ENCODE data around the gene SPCS2.
"Not testable (repeated sequence)": the region's sequence is repeated elsewhere in the genome, so short reads cannot be mapped to it uniquely, and the experiment has no call there.

Gene SPCS2

DNA sequence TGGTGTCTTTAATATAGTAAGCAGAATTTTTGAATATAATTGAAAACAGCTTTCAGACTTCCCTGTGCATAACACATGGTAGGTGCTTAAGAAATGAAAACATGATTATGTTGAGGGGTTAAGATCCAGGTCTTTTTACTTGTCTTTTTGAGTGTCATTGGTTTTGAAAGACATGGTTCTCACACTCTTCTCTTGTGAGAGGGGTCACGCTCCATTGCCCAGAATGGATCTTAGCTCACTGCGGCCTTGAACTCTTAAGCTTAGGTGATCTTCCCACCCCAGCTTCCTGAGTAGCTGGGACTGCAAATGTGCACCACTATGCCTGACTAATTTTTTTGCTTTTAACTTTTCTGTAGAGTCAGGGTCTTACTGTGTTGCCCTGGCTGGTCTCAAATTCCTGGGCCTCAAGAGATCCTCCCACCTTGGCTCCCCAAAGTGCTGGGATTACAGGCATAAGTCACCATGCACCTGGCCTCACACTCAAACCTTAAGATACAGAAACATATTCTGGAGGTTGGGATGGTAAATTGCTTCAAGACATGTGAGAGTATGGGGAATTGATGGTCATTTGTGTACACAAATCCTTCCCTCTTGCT, 1.4 kb downstream of the SPCS2 start:
- DNase-seq (ENCODE audit: low read depth), result no peak

DNA sequence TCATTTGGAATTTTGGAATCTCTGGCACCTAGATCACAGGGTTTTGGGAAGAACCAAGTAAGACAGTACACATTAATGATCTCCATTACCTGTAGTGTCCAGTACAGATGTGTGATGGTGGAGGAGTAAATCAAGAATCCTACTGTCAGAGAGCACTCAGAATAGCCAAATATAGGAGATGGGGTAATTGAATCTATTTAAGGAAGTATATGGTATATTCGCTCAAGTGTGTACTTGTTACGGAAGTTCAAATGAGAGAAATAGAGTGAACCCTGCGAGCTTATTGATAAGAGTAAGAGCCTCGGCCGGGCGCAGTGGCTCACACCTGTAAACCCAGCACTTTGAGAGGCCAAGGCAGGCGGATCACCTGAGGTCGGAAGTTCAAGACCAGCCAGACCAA, 2.2 kb downstream of the SPCS2 start:
- no peak for DNase-seq (ENCODE audit: low read depth)

DNA sequence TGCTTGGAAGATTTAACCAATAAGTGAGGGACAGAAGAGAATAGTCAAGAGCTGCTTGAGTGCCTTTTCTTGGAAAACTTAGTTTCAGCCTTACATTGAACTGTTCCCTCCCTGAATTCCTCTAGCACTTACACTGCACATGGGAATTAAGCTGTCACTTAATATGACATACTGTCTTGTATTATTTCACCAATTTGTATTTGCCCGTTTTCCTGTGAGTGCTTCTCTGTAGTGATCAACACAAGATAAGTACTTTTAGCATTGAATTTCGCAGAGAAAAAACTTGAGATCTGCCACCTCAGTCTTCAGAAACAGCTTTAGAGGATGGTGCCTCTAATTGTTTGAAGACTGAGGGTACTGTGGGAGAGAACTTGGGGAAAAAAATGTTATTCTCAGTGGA, 3.7 kb downstream of the SPCS2 start:
- DNase-seq (ENCODE audit: low read depth), result no peak

DNA sequence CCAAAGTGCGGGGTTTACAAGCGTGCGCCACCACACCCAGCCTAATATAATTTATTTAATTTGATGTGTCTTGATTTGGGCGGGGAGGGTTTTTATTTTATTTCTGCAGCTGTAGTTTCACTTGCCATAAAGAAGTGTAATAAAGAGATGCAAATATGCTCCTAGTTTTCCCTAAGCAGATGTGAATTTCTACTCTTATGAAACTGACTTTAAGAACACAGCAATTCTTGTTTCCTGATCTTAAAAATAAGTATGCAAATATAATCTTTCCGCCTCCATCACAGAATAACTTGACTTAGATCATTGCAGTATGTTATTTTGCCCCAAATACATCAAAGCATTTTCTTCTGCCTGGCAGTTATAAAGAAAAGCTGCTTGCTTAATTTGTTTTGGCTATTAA, 4.4 kb downstream of the SPCS2 start:
- no peak for DNase-seq (ENCODE audit: low read depth)

DNA sequence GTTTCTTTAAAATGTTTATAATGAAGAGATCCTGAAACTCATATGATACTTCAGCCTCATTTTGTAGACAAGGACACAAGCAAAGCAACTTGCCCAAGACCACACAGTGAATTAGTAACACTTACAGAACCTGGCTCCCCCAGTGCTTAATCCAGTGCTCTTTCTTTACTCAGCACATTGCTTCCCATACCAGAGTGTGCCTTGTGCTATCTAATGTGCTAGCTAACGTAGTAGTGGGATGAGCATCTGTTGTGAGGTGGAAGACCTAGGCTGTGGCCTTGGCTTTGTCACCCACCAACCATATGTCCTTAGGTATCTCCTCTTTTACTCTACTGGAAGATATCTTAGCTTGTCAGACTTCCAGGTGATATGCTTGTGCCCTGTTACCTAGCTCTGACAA, 5.1 kb downstream of the SPCS2 start:
- DNase-seq (ENCODE audit: low read depth), result no peak

DNA sequence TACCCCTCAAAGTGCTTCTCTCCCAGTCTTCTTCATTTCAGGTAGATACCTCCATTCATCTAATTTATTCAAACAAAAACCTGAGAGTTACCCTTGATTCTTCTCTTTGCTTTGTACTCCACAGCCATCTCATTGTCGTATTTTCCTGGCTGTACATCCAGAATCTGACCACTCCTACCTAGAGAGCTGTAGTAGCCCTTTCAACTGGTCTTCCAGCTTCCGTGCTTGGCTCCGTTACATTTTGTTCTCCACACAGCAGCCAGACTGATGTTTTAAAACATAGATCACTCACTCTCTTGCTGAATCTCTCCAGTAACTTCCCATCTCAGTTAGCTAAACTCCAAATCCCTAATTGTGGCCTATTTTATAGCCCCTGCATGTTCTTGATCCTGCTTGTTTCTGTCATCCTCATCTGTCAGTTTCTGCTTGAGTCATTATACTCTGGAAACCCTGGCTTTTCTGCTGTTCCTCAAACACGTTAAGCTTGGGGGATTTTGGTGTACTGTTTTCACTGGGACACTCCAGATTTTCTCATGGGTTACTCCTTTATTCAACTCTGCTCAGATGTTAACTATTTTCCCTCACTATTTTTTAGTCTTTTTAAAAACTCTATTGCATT, 7.4 kb downstream of the SPCS2 start:
- DNase-seq (ENCODE audit: low read depth), result no peak

DNA sequence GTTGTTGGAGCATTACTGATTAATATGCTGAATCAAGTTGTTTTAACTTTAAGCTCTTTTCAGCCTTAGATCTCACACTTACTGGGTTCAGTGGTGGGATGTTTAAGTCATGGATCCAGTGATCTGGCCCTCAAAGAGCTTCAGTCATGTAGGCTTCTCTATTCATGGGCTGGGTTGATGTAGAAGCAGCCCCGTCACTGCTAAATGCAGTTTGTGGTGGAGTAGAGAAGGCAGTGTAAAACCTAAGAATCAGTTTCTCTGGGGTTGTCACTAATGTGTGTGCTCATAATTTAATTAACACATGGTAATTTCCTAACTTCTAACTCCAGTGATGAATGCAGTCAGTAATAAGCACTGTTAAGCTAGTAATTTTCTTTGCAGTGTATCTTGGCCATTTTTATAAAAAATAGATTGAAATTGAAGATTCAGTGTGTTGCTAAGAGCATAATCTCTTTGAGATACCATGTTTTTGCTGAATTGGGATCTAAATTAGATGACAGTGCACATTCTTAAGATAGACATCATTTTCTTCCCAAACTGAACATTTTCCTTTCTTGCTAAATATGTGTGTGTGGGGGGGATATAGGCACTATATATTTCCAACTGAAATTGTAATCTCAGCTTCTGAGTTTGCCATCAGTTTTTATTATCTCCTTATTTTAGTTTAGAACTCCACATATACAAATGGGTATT, 9.0 kb downstream of the SPCS2 start:
- no peak for DNase-seq (ENCODE audit: low read depth)

DNA sequence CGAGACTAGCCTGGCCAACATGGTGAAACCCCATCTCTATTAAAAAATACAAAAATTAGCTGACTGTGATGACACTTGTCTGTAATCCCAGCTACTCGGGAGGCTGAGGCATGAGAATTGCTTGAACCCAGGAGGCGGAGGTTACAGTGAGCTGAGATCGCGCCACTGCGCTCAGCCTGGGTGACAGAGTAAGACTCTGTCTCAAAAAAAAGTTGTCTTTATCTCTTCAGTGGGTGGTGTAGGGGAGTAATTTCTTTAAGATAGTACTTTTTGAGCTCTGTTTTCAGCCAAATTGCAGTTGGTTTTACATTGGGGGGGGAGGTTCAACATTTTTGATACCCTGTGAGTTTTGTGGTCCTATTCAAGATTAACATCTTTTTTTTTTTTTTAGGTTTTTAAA, 11.1 kb downstream of the SPCS2 start:
- not testable (repeated sequence) for DNase-seq (ENCODE audit: low read depth)

DNA sequence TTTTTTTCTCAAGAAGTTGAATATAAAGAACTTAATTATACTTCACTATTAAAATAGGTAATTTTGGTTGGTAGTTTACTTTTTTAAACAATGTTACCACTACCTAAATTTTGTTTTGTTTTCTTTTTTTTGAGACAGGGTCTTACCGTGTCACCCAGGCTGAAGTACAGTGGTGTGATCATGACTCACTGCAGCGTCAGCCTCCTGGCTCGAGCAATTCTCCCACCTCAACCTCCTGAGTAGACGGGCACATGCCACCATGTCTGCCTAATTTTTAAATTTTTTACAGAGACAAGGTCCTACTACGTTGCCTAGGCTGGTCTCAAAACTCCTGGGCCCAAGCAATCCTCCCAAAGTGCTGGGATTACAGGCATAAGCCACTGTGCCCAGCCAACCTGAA, 17.6 kb downstream of the SPCS2 start:
- no peak for DNase-seq (ENCODE audit: low read depth)

DNA sequence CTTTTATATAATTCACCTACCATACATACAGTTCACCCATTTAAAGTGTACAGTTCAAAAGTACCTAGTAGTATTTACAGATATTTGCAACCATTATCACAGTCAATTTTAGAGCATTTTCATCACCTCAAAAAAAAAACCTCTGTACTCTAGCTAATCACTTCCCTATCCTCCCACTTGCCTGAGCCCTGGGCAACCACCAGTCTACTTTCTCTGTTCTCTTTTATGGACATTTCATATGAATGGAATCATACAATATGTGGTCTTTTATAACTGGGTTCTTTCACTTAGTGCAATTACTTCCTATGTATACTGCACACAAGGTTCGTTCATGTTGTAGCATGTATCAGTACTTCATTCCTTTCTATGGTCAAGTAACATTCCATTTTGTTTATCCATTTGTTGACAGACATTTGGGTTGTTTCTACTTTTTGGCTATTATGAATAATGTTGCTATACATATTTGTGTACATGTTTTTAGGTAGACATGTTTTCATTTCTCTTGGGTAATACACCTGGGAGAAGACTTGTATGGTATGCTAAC, 21.9 kb downstream of the SPCS2 start:
- no peak for DNase-seq (ENCODE audit: low read depth)

DNA sequence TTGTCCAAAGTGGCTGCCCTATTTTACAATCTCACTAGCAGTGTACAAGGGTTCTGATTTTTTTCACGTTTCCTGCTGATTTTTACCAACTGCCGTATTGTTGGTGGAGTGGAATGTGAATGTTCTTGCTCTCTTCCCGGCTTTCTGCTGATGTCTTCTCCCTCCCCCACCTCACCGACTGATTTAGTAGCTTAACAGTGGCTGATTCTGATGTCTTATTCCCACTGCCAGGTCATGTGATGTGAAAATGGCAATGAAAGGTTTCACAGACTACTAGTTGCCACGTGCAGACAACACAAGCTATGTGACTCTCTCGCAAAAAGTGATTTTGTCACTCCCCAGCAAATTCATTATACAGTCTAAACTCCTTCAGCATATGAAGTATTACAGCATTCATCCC, 22.4 kb downstream of the SPCS2 start:
- no peak for DNase-seq (ENCODE audit: low read depth)

DNA sequence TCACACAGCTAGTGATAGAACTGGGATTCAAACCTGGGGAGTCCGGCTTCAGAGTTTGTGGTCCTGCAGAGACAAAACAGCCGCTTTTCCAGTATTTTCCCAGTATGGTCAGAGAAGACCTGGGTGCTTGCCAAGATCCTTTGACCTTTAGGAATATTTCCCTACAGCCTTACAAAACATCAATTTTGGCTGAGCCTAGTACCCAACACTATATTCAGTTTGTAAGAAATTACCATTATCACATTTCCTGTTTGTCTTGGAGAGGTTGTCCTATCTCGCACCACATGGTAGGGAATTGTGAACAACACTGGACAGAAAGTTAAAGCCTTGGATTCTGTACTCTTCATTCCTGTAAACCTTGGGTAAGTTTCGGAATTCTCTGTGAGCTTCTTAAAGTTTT, 29.0 kb downstream of the SPCS2 start:
- no peak for DNase-seq (ENCODE audit: low read depth)

DNA sequence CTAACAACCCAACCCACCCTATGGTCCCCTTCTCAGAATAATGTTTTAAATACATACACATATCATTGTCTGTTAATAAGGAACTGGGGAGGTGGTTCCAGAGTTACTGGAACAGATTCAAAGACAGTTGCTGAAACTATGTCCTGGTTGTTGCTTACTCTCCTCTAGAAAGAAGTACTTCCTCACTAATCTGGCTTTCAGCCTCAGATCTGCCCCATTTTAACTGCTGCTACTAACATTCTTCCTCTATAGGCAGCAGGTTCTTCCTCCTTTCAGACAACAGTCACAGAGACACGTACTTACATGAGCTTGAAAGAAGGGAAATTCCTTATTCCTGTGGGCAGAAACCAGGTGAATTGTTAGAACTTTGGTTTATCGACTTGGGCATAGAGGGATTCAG, 31.6 kb downstream of the SPCS2 start:
- no peak for DNase-seq (ENCODE audit: low read depth)

DNA sequence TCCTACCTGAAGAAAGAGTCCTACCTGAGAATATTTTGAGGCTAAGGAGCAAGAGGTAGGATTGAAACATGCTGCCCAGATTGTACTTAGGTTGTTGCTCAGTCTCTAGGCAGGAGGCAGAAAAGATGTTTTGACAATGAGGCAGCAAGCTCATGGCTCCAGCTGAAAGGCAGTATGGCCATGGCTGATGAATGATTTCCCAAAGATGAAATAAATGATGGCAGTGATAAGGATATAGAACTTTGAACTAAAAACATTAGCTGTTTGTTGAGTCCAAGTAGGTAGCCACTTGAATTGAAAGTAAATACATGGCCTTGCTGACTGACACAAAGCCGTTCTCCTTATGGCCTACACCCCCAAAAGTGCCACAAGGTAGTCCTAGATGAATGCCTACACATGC, 32.8 kb downstream of the SPCS2 start:
- no peak for DNase-seq (ENCODE audit: low read depth)

DNA sequence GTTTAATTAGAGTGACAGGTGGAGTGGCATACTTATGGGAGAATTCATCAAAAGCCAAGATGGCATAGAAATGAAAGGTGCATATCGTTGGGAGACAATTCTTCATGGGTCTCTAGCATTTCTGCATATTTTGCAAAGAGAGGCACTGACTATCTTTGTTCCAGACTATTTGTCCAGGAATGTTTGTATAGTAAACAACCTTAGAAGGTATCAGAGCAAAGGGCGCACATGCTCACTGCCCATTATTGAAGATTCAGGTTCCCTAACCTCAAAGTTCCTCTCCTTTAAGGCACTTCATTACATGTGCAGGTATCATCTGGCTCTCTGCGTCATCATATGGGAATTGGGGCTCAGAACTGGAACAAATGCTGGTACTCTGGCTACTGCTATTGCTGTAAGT, 35.0 kb downstream of the SPCS2 start:
- DNase-seq (ENCODE audit: low read depth), result no peak

DNA sequence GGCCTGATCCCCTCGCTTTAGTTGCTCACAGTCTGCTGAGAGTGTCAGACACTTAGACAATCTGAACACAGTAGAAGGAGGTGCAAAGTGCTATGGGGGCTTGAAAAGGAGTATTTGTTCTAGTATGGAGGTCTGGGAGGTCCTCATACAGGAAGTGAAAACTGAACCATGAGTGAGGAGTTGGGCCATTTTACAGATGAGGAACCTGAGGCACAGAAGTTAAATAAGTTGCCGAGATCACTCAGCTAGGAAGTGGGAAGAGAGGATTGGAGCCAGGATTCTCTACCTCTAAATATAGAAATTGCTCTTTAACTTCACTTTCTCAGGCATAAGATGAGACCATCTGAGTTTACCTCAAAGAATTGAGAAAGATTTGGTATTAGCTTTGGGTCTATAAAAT, 35.7 kb downstream of the SPCS2 start:
- no peak for DNase-seq (ENCODE audit: low read depth)

DNA sequence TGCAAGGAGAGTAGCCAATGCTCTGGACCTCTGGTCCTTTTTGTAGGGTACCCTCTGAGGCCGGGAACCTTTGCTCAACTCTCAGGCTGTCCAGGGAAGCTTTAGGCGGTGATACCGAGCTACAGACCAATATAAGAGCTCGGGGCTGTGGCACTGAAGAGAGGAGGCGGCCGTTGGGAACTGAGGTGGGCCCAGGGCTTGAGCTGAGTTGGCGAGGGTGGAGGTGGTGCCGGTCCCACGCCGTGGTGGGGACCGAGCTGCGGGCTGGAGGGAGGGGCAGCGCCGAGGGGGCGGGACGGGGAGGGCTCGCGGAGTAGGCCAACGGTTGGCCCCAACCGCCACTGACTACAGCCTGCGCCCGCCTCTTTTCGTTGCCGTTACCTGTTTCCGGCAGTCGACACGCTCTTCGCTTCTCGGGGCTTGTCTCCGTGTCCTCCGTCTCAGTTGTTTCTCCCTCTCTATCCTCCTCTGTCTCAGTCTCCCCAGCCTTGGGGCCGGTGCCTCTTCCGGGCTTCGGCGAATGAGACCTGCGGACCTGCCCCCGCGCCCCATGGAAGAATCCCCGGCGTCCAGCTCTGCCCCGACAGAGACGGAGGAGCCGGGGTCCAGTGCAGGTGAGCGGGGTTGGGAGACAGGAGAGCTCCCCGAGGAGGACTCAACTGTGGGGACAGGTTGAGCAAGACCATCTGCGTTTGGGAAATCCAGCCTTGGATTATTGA, 39.6 kb downstream of the SPCS2 start, which contains the start of gene NEU3:
TSS of gene NEU3 (plus strand) at position 393 of the 719 bp plus-strand sequence. CDS start at position 521, 128 bp downstream.
- DNase-seq (ENCODE audit: low read depth), result peak; percentile 76

DNA sequence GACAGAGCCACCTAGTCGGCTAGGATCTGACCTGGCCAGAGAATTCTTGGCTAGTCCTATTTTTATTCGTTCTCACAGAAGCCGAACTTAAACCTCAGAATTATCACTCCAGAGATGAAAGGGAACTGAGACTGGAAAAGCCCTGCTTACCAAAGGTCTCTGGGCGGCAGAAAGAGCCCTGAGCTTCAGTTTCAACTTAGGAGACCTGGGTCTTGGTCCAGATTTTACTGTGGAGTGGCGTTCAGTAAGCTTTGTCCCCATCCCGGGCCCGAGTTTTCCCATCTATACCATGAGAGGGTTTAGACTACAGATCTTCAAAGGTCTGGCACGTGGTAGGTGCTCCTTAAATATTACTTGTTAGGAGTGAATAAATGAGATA, 40.2 kb downstream of the SPCS2 start:
- DNase-seq (ENCODE audit: low read depth), result no peak

DNA sequence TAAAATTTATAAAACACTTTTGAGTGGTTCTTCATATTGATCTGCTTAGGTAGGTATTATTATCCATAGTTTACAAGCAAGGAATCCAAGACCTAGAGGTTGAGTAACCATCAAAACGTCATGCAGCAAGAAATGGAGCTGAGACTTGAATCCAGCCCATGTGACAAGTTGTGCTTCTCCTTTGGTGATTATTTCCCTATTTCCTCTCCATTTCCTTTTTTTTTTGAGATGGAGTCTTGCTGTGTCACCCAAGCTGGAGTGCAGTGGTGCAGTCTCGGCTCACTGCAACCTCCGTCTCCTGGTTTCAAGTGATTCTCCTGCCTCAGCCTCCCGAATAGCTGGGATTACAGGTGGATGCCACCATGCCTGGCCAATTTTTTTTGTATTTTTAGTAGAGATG, 41.1 kb downstream of the SPCS2 start:
- DNase-seq (ENCODE audit: low read depth), result not testable (repeated sequence)

DNA sequence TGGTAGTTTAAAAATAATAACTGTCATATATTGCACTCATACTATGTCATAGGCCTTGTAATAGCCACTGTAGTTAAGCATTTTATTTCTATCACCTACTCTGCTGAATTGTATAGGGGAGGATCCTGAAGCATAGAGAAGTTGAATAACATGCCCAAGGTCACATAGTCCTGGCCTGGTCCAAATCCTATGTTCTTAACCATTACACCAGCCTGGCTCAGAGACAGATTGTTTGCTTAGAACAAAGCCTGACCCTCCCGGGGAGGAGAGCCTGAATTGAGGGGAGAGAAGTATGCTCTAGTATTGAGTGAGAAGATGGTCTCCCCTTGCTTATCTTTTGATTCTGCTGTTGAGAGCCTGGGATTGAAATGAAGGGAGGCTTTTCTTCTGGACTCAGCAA, 41.9 kb downstream of the SPCS2 start:
- no peak for DNase-seq (ENCODE audit: low read depth)

DNA sequence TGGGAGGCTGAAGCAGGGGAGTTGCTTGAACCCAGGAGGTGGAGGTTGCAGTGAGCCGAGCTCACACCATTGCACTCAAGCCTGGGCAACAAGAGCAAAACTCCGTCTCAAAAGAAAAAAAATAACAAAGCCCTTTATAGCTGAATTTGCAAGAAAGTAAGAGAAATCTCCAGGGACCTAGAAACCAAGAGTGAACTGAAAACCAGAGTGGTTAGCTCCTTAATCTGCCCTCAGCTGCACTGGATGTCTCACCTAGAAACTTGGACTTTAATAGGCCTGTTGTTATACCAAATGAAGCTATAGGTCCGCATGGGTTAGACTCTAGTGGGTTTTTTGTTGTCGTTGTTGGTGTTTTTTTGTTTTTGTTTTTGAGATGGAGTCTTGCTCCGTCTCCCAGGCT, 43.8 kb downstream of the SPCS2 start:
- no peak for DNase-seq (ENCODE audit: low read depth)

DNA sequence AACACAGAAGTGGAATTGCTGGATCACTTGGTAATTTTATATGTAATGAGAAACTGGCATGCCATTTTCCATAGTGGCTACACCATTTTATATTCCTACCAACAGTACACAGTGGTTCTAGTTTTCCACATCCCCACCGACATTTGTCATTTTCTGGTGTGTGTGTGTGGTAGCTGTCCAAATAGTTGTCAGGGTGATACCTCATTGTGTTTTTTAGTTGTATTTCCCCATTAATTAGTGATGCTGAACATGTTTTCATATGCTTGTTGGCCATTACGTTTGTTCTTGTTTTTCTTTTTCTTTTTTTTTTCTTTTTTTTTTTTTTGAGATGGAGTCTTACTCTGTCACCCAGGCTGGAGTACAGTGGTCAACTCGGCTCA, 51.9 kb downstream of the SPCS2 start:
- DNase-seq (ENCODE audit: low read depth), result no peak

DNA sequence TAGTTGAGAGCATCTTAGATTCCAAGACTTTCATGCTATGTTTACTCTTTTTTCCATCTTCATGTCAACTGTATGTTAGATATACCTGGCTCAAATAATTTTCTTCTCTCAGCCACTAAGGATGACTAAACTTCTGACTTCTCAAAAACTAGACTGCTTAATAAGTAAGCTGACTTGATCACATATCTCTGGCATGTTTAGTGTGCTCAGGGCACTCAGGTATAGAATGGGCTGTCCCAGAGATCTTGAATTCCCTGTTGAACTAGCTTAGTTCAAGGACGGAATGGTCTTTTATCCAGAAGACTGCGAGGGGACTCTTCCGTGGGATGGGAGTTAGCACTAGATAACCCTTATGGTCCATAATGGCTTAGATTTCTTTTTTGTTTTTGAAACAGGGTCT, 52.6 kb downstream of the SPCS2 start:
- no peak for DNase-seq (ENCODE audit: low read depth)

All from activated T-cell treated with anti-CD3 and anti-CD28 coated beads for 24 hours (primary cell).